GM18508 (cell line): ENCODE results near the gene PPP2R5B.
"Not testable (repeated sequence)": the region's sequence is repeated elsewhere in the genome, so short reads cannot be mapped to it uniquely, and the experiment has no call there.

Experiments used
- ATAC-seq: cut with Tn5 transposase; IDR thresholded peaks from one replicate; pipeline ENCODE4 v1.9.1; 2021; ENCODE audit warnings: moderate number of reproducible peaks; ENCODE audit not compliant: insufficient read depth, unreplicated experiment

The PPP2R5B gene

GRCh38 chr11:64969209-64969608 is 44.7 kb downstream of the PPP2R5B start:
- no peak for ATAC-seq

DNA sequence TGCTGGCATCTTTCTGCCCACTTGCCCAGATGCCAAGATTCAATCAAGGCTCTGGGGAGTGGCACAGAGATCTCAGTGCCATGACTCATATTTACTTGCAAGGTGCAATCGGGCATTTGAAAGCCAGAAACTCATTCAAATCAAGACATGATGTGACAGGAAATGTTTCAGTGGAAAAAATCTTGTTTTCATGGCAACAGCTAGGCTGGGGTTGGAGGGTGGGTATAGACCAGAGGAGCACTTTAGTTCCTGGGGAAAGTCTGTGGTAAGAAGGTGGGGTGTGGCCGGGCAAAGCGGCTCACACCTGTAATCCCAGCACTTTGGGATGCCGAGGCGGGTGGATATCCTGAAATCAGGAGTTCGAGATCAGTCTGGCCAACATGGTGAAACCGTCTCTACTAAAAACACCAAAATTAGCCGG is 46.3 kb downstream of the PPP2R5B start:
- ATAC-seq: no peak

DNA sequence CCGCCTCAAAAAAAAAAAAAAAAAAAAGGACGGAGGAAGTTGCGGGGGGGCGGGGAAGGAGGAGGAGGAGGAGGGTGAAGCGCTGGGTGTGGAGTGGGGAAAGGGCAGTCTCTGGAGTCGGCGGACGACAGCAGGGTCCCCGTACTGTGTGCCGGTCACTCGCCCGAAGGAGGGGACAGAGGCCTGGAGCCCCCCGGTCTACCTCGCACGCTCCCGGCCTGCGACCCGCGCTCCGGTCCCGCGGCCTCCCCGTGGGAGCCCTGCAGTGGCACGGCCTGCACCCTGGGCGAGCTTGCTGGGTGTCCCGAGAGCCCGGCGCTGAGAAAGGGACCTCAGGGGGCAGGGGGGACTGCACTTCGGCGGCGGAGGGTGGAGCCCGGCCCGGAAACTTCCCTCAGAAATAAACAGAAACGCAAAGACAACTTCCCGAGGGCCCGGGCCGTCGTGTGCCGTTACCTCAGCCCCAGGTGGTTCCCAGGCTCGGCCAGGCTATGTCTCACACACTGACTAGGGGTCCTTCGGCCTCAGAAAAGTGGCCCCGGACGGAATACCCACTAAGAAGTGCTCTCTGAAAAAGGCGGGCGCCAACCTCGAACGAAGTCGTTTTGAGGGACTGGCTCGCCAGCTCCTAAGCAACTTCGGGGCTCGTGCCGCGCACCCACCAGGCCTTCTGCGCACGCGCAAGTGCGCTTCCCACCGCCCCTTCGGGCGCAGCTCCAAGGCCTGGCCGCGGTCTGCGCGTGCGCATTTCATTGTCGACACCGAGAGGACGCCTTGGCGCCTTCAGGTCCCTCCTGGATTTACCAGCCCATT is 47.1 kb downstream of the PPP2R5B start, which contains the start of gene MAJIN:
MAJIN (minus strand) TSS at position 688 of the 813 bp plus-strand sequence. CDS start 12,703 bp downstream, outside the sequence.
- no peak for ATAC-seq

- ATAC-seq: no peak
These were observed 49.6 kb downstream of the PPP2R5B start for GRCh38 chr11:64974124-64974523.

DNA sequence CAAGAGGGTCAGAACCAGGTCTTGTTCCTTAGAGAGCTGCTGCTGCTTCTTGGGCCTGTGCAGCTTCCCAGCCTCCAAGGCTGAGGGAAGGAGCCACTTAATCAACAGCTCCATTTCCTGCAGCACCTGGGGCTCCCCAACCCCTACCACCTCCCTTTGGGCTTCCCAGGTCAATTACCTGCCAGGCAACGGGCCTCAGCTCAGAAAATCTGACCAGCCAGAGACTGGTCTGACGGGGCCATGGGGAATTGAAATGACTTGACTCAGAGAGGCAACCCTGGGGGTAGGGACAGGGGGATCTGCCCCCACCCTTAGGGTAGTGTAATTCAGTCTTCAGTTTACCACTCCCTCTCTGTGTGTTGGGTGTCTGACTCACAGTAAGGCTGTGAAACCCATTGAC is 52.2 kb downstream of the PPP2R5B start:
- ATAC-seq: no peak

DNA sequence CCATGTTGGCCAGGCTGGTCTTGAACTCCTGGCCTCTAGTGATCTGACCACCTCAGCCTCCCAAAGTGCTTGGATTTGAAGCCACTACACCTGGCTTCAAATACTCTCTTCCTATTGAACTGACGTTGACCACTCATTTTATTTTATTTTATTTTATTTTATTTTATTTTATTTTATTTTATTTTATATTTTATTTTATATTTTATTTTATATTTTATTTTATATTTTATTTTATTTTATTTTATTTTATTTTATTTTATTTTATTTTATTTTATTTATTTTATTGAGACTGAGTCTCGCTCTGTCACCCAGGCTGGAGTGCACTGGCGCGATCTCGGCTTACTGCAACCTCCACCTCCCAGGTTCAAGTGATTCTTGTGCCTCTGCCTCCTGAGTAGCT is 58.9 kb downstream of the PPP2R5B start:
- ATAC-seq: not testable (repeated sequence)
